Endothelial cell of umbilical vein (primary cell): ENCODE measurements around the gene ALDOC. TPM values are rescaled to one million over a fixed set of nuclear protein-coding genes. Genes with fewer than 3 reads are reported as not detected.

Experiments
- BruUV-seq: library from RNA; stranded (reverse); fragments of 400-500 nt; replicated peaks from 2 replicates; lab custom pipeline; 2021; lab: Mats Ljungman, UMichigan
- CTCF ChIA-PET: fragments of 300-600, 350-600 bp; sonication (Branson Sonifier 250); formaldehyde crosslinking; loops from one replicate; lab custom pipeline; 2021; ENCODE audit warnings: antibody characterized with exemption, inconsistent platforms; lab: Charles Lee
- POLR2A ChIA-PET: fragments of 300-600, 350-600 bp; sonication (Branson Sonifier 250); formaldehyde crosslinking; loops from one replicate; lab custom pipeline; 2021; ENCODE audit warnings: antibody characterized with exemption, inconsistent platforms; lab: Charles Lee
- DNase-seq: peaks from one replicate; pipeline ENCODE4 v3.0.0-alpha.2; 2011; ENCODE audit warnings: low read depth, low spot score
- FAIRE-seq: peaks from 2 replicates; lab custom pipeline; 2011; peaks lifted over from hg19 to GRCh38; lab: Jason Lieb, UNC
- H2AFZ ChIP-seq: 2 replicates; pipeline ENCODE4 v1.6.0; 2012; ENCODE audit warnings: low read depth, low read length, control low read depth, inconsistent platforms
- H3K27ac ChIP-seq: 2 replicates; pipeline ENCODE4 v1.5.1; 2011; ENCODE audit warnings: low read depth, mild to moderate bottlenecking, control low read depth, low read length, moderate library complexity; ENCODE audit not compliant: insufficient read depth
- H3K27me3 ChIP-seq, 2 experiments: 2 replicates each; pipeline versions ENCODE4 v1.6.0 to v1.6.1; 2011; ENCODE audit warnings: low read length in 2 of 2, mixed read lengths in 1 of 2; ENCODE audit not compliant: control insufficient read depth in 2 of 2, insufficient read depth in 2 of 2
- H3K36me3 ChIP-seq, 2 experiments: 2 replicates in 1 of 2; 3 replicates in 1 of 2; pipeline ENCODE4 v1.5.1; 2011; ENCODE audit warnings: low read length in 2 of 2, mild to moderate bottlenecking in 1 of 2, moderate library complexity in 1 of 2; ENCODE audit not compliant: control insufficient read depth in 2 of 2, insufficient read depth in 2 of 2; ENCODE audit errors: extremely low read depth in 1 of 2
- H3K4me1 ChIP-seq: 3 replicates; pipeline ENCODE4 v1.5.1; 2011; ENCODE audit warnings: mild to moderate bottlenecking, low read length; ENCODE audit not compliant: control insufficient read depth, insufficient read depth; ENCODE audit errors: extremely low read depth
- H3K4me2 ChIP-seq: 2 replicates; pipeline ENCODE4 v1.6.1; 2011; ENCODE audit warnings: low read length, control low read depth, mixed read lengths; ENCODE audit not compliant: insufficient read depth
- H3K4me3 ChIP-seq, 3 experiments: fragments of 200-600 bp in 1 of 3; sonication (generic), shearing (Covaris generic) in 1 of 3; replicated peaks in 1 of 3; 2 replicates each; pipeline ENCODE4 v1.5.1; 2011 to 2016; ENCODE audit warnings: control low read depth in 3 of 3, low read length in 3 of 3, mild to moderate bottlenecking in 2 of 3, inconsistent platforms in 1 of 3, low read depth in 1 of 3, moderate library complexity in 1 of 3; ENCODE audit not compliant: insufficient read depth in 1 of 3
- H3K79me2 ChIP-seq: 2 replicates; pipeline ENCODE4 v1.6.0; 2012; ENCODE audit warnings: low read length, inconsistent platforms; ENCODE audit not compliant: control insufficient read depth, insufficient read depth
- H3K9ac ChIP-seq: replicated peaks from 2 replicates; pipeline ENCODE3; 2011; ENCODE audit warnings: low read length, control low read depth; ENCODE audit not compliant: insufficient read depth; ENCODE audit errors: extremely low read depth
- H3K9me1 ChIP-seq: replicated peaks from 3 replicates; pipeline ENCODE4 v1.6.0; 2011; ENCODE audit warnings: mild to moderate bottlenecking, low read length; ENCODE audit not compliant: control insufficient read depth, insufficient read depth; ENCODE audit errors: extremely low read depth
- H3K9me3 ChIP-seq: replicated peaks from 2 replicates; pipeline ENCODE4 v1.5.1; 2012; ENCODE audit warnings: low read length, inconsistent platforms; ENCODE audit not compliant: control insufficient read depth, insufficient read depth
- H4K20me1 ChIP-seq: replicated peaks from 2 replicates; pipeline ENCODE3; 2011; ENCODE audit warnings: mild to moderate bottlenecking, low read length; ENCODE audit not compliant: control insufficient read depth, insufficient read depth; ENCODE audit errors: extremely low read depth
- EZH2 ChIP-seq: IDR thresholded peaks from 2 replicates; pipeline ENCODE4 v1.6.1; 2012; ENCODE audit warnings: borderline replicate concordance, low read depth, mild to moderate bottlenecking, moderate library complexity, low read length, inconsistent platforms; ENCODE audit not compliant: severe bottlenecking
- FOS ChIP-seq: IDR thresholded peaks from 2 replicates; pipeline ENCODE4 v1.6.1; 2011; ENCODE audit warnings: mild to moderate bottlenecking, low read length, moderate library complexity, borderline replicate concordance; ENCODE audit not compliant: insufficient read depth
- GATA2 ChIP-seq: IDR thresholded peaks from 2 replicates; pipeline ENCODE4 v1.7.0; 2011; ENCODE audit warnings: low read depth, mild to moderate bottlenecking, moderate library complexity, mixed read lengths, low read length; ENCODE audit not compliant: insufficient read length, insufficient read depth
- JUN ChIP-seq: IDR thresholded peaks from 2 replicates; pipeline ENCODE4 v1.6.1; 2011; ENCODE audit warnings: borderline replicate concordance, low read depth; ENCODE audit not compliant: insufficient read length, insufficient read depth
- MYC ChIP-seq: IDR thresholded peaks from one replicate; pipeline ENCODE4 v1.6.1; 2011; ENCODE audit warnings: mild to moderate bottlenecking, low read depth, low read length
- POLR2A ChIP-seq: IDR thresholded peaks from 2 replicates; pipeline ENCODE4 v1.6.1; 2012; ENCODE audit warnings: low read depth, mild to moderate bottlenecking, control low read depth, low read length
- POLR2AphosphoS5 ChIP-seq: IDR thresholded peaks from 2 replicates; pipeline ENCODE4 v1.6.1; 2012; ENCODE audit warnings: low read depth, mild to moderate bottlenecking, control low read depth, low read length, moderate library complexity; ENCODE audit not compliant: insufficient read depth
- dilution Hi-C: fragments of 300-500 bp; cut with MboI; formaldehyde crosslinking; loops from one replicate; pipeline ENCODE4 v1.15.0; 2019; ENCODE audit warnings: low sequenced_read_pairs; ENCODE audit not compliant: extremely low pct_ligation_motif_present
- intact Hi-C: fragments of 100-400 bp; cut with micrococcal nuclease; formaldehyde crosslinking; loops from one replicate; pipeline ENCODE4 v1.10.0; 2022
- polyA plus RNA-seq, 4 experiments: library from polyadenylated mRNA; depleted of rRNA in 3 of 4; stranded (reverse) in 3 of 4; unstranded in 1 of 4; fragments of >200 nt; gene quantifications; 2 replicates each; pipeline versions ENCODE4 v1.2.1 to v1.2.3, GENCODE V29; 2011 to 2012; ENCODE audit warnings: missing spikeins in 1 of 4
- total RNA-seq: library from RNA; stranded (reverse); gene quantifications from 2 replicates; pipeline ENCODE4 v1.2.3, GENCODE V29; 2021
- TF ChIP-seq, protein P1 (sequence below), 2 donors: IDR thresholded peaks; 1 replicate in 1 of 2; 2 replicates in 1 of 2; pipeline ENCODE4 v1.5.1; 2011; ENCODE audit warnings: low read length in 2 of 2, mild to moderate bottlenecking in 2 of 2, moderate library complexity in 2 of 2, control low read depth in 1 of 2, inconsistent platforms in 1 of 2, low read depth in 1 of 2; ENCODE audit not compliant: insufficient read depth in 1 of 2; ENCODE audit errors: extremely low read depth in 1 of 2
- TF ChIP-seq, protein P2 (sequence below): IDR thresholded peaks from 2 replicates; pipeline ENCODE4 v1.6.1; 2011; ENCODE audit not compliant: insufficient read depth, insufficient read length

ALDOC gene
- total and polyA plus RNA-seq, 2 donors (not counting 3 experiments of a cell fraction or from before 2014, with no cell fraction given) = 7.2 to 18.9 TPM

DNA sequence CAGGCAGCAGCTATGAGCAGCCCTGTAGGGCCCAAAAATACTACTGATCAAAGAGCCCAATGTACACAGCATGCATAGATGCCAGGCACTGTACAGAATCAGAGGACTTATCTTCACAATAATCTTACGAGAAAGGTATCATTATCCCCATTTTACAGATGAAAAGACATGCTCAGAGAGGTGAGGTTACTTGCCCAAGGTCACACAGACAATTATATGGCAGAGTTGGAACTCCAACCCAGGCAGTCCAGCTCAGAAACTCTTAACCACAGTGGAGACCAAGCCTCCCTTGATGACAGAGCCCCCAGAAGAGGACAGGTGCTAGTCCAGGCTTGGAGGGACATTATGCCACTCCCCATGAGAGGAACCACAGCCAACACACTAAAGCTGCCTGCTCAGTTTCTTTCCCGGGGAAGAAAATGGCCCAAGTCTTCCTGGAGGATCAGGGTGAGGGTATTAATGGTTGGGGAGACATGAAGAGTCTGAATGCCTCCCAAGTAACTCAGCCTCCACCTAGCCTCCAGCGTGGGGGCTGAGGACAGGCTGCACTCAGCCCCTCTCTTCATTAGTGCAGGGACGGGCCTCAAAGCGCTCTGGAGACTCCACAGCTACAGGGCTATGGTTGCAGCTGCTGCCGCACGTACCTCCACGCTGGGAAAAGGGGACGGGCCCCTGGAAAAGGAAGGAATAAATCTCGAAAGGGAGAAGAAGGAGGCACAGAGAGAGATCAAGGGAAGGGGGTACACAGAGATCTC, 25.1 kb downstream of the ALDOC start:
- Histone ChIP-seq H3K4me2 (peak overlapping the region; percentile 72), H2AFZ (peak overlapping the region; percentile 47), H3K27ac (no peak overlapping the region), H3K9me1 (no peaks in the 10 kb centered on the region), H3K9ac (no peak overlapping the region), H3K4me1 (peaks cover 6% of the 10 kb centered on the region), H3K79me2 (no peaks in the 10 kb centered on the region), H3K9me3 (no peaks in the 10 kb centered on the region), H4K20me1 (no peaks in the 10 kb centered on the region), H3K27me3 (no peaks in the 10 kb centered on the region), H3K4me3 (peak overlapping the region; percentile 59 to 77 (median 64)), H3K36me3 (peaks cover 0 to 22% of the 10 kb centered on the region in 2 experiments)
- POLR2A ChIA-PET = no interaction called here
- FAIRE-seq (peak; percentile 46), DNase-seq (peak; percentile 24)
- dilution Hi-C loops = no loop called here
- TF ChIP-seq GATA2 (no peak), EZH2 (no peak), POLR2A (no peak), POLR2AphosphoS5 (no peak), FOS (no peak), JUN (no peak), MYC (no peak)
- TF ChIP-seq, protein P1, sequence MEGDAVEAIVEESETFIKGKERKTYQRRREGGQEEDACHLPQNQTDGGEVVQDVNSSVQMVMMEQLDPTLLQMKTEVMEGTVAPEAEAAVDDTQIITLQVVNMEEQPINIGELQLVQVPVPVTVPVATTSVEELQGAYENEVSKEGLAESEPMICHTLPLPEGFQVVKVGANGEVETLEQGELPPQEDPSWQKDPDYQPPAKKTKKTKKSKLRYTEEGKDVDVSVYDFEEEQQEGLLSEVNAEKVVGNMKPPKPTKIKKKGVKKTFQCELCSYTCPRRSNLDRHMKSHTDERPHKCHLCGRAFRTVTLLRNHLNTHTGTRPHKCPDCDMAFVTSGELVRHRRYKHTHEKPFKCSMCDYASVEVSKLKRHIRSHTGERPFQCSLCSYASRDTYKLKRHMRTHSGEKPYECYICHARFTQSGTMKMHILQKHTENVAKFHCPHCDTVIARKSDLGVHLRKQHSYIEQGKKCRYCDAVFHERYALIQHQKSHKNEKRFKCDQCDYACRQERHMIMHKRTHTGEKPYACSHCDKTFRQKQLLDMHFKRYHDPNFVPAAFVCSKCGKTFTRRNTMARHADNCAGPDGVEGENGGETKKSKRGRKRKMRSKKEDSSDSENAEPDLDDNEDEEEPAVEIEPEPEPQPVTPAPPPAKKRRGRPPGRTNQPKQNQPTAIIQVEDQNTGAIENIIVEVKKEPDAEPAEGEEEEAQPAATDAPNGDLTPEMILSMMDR (IDR thresholded peaks at IDR 0.05; ENCODE audit: extremely low read depth in 1 of 2, insufficient read depth in 1 of 2, low read depth in 1 of 2, low read length in 2 of 2) = no peak
- TF ChIP-seq, protein P2, sequence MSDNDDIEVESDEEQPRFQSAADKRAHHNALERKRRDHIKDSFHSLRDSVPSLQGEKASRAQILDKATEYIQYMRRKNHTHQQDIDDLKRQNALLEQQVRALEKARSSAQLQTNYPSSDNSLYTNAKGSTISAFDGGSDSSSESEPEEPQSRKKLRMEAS = no peak
- intact Hi-C loops = loop anchor here (2.0 kb wide), 1 partner anchor 19 kb away; the partner anchor contains the start of gene PIGS
- CTCF ChIA-PET = interaction anchor here (1.7 to 1.9 kb wide), 2 partner anchors 10 to 19 kb away, joined by 4 to 7 read pairs; partner anchors contain the start of gene PIGS
- BruUV-seq = no TSS peak
